Ishikawa (cell line): Measurements from ENCODE around the gene PREX1.
A peak's percentile ranks its signal among the peaks of the same experiment; 100 is the strongest.

Source experiments
- CEBPB ChIP-seq: IDR thresholded peaks from 2 replicates; pipeline ENCODE4 v1.6.1; 2012
- CREB1 ChIP-seq: IDR thresholded peaks from 2 replicates; pipeline ENCODE4 v1.6.1; 2012; ENCODE audit warnings: low read depth
- EGR1 ChIP-seq: IDR thresholded peaks from 2 replicates; pipeline ENCODE4 v1.6.1; 2012
- EP300 ChIP-seq: IDR thresholded peaks from 2 replicates; pipeline ENCODE4 v1.6.1; 2012; ENCODE audit warnings: borderline replicate concordance
- FOXM1 ChIP-seq: IDR thresholded peaks from 2 replicates; pipeline ENCODE4 v1.6.1; 2012; ENCODE audit warnings: low read depth, borderline replicate concordance
- NFIC ChIP-seq: IDR thresholded peaks from 2 replicates; pipeline ENCODE4 v1.6.1; 2012
- RAD21 ChIP-seq: IDR thresholded peaks from 2 replicates; pipeline ENCODE4 v1.6.1; 2012; ENCODE audit warnings: low read depth
- TAF1 ChIP-seq: IDR thresholded peaks from 2 replicates; pipeline ENCODE4 v1.6.1; 2012; ENCODE audit warnings: low read depth, mild to moderate bottlenecking
- TCF12 ChIP-seq: IDR thresholded peaks from 2 replicates; pipeline ENCODE4 v1.6.1; 2012; ENCODE audit warnings: low read depth
- TEAD4 ChIP-seq: IDR thresholded peaks from 2 replicates; pipeline ENCODE4 v1.6.1; 2012
- YY1 ChIP-seq: IDR thresholded peaks from 2 replicates; pipeline ENCODE4 v1.6.1; 2012; ENCODE audit warnings: low read depth
- ZBTB7A ChIP-seq: IDR thresholded peaks from 2 replicates; pipeline ENCODE4 v1.6.1; 2012; ENCODE audit warnings: low read depth
- TF ChIP-seq, protein P1 (sequence below): IDR thresholded peaks from 2 replicates; pipeline ENCODE4 v1.6.1; 2012
- TF ChIP-seq, protein P2 (sequence below): IDR thresholded peaks from 2 replicates; pipeline ENCODE4 v1.6.1; 2012
- TF ChIP-seq, protein P3 (sequence below): IDR thresholded peaks from 2 replicates; pipeline ENCODE4 v1.6.1; 2012; ENCODE audit warnings: low read depth, mild to moderate bottlenecking

PREX1 gene

DNA sequence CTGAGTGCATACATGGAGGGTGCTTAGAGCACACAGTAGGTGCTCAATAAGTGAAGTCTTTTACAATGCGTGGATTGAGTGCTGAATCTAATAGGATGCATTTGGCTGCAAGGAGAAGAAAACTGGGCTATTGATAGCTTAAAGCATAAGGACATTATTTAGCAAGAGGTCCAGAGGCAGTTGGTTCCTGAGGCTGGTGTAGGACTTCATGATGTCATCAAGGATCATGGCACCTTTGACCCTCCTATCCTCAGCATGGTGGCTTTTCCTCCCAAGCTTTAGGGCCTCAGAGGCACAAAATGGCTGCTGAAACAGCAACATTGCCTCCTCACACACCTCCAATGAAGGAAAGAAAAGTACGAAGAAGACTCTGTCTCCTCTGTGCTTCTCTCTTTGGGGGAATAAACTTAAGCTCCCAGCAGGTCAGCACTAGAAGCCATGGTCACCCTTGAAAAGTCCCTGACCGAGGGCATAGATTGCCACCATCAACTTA lies 3.1 kb upstream of the PREX1 start:
- TF ChIP-seq CEBPB (no peak), RAD21 (no peak), NFIC (no peak), FOXM1 (no peak), TCF12 (no peak), TAF1 (no peak)
- TF ChIP-seq, protein P1, sequence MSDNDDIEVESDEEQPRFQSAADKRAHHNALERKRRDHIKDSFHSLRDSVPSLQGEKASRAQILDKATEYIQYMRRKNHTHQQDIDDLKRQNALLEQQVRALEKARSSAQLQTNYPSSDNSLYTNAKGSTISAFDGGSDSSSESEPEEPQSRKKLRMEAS: no peak

DNA sequence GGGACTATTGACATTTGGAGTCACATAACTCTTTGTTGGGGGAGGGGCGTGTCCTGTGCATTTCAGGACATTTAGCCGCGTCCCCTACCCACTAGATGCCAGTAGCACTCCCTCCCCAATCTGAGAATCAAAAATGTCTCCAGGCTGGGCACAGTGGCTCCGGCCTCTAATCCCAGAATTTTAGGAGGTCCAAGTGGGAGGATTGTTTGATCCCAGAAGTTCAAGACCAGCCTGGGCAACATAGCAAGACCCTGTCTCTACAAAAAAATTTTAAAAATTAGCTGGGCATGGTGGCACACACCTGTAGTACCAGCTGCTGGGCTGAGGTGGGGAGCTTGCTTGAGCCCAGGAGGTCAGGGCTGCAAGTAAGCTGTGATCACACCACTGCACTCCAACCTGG lies 2.1 kb upstream of the PREX1 start:
- TF ChIP-seq RAD21 (no peak), FOXM1 (no peak), TCF12 (no peak), NFIC (no peak), TEAD4 (no peak), EGR1 (no peak), ZBTB7A (no peak), YY1 (no peak), CEBPB (no peak), CREB1 (no peak), EP300 (no peak), TAF1 (no peak)
- TF ChIP-seq, protein P1: no peak
- TF ChIP-seq, protein P2, sequence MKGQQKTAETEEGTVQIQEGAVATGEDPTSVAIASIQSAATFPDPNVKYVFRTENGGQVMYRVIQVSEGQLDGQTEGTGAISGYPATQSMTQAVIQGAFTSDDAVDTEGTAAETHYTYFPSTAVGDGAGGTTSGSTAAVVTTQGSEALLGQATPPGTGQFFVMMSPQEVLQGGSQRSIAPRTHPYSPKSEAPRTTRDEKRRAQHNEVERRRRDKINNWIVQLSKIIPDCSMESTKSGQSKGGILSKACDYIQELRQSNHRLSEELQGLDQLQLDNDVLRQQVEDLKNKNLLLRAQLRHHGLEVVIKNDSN: no peak
- TF ChIP-seq, protein P3, sequence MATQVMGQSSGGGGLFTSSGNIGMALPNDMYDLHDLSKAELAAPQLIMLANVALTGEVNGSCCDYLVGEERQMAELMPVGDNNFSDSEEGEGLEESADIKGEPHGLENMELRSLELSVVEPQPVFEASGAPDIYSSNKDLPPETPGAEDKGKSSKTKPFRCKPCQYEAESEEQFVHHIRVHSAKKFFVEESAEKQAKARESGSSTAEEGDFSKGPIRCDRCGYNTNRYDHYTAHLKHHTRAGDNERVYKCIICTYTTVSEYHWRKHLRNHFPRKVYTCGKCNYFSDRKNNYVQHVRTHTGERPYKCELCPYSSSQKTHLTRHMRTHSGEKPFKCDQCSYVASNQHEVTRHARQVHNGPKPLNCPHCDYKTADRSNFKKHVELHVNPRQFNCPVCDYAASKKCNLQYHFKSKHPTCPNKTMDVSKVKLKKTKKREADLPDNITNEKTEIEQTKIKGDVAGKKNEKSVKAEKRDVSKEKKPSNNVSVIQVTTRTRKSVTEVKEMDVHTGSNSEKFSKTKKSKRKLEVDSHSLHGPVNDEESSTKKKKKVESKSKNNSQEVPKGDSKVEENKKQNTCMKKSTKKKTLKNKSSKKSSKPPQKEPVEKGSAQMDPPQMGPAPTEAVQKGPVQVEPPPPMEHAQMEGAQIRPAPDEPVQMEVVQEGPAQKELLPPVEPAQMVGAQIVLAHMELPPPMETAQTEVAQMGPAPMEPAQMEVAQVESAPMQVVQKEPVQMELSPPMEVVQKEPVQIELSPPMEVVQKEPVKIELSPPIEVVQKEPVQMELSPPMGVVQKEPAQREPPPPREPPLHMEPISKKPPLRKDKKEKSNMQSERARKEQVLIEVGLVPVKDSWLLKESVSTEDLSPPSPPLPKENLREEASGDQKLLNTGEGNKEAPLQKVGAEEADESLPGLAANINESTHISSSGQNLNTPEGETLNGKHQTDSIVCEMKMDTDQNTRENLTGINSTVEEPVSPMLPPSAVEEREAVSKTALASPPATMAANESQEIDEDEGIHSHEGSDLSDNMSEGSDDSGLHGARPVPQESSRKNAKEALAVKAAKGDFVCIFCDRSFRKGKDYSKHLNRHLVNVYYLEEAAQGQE: no peak

DNA sequence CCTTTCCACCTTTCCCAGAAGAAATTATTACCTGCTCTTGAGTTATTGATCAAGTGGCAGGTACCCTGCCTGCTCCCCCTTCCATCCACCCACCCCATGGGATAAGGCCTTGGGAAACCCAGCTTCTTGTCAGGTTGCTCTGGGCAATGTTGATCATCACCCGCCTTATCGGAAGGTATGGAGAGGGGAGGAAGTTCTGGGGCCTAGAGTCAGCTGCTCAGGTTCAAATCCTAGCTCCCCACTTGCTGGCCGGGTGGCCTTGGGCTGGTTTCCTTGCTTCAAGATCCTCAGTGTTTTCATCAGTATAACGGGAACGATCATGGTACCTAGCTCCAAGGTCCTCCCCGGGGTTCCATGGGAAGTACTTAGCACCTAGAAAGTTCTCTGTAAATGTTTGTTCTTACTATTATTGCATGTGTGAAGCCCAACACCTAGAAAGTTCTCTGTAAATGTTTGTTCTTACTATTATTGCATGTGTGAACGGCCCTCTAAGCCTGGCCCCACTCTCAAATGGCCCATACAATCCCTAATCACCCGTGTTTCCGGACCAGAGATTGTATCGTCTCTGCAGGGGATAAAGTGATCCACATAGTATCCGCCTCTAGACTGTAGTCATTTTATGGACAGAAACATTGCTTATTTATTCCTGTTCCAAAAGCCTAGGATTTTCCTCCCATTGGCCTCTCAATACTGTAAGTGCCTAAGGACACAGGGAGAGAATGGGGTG lies 1.1 kb upstream of the PREX1 start:
- TF ChIP-seq EP300 (no peak), TCF12 (no peak), FOXM1 (no peak), EGR1 (no peak), CEBPB (no peak), YY1 (no peak), CREB1 (no peak), ZBTB7A (no peak), TEAD4 (no peak)

DNA sequence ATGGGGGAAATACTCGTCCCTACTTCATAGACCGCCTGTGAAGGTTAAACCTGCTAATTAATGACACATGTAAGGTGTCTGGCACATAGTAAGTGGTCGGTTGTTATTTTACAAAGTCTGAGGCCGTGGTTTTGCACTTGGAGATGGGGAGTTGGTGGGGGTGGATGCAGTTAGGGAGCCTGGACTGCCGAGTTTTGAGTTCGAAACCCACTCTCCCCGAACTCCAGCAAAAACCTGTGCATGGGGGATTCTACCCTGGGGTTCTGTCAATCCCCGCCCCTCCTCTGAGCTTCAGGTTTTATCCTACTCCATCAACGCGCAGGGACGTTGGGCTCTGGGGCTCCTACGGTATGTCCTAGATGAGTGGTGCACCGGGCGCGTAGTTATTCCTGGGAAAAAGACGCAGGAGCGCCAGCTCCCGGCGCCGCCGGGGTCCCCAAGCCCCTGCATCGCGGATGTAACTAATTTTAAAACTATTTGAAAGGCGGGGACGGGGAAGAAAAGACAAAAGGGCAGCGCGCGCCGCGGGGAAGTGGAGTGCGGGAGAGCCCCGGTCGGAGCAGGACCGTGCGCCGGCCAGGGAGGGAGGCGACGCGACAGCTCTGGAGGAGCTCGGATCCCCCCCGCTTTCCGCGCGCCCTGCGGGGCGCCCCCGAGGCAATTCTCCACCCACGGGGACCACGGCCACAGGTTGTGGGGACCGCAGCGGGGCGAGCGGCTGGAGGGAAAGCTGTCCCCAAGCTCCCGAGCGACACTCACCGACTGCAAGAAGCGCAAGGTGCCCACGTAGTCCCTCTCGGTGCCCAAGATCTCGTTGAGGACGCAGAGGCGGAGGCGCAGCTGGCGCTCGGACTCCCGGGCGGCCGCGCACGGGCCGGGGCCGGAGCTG lies 672 bp downstream of the PREX1 start:
- TF ChIP-seq CREB1: no peak
- TF ChIP-seq ZBTB7A: peak; percentile 53; the same call in 1 of the 2 replicates

DNA sequence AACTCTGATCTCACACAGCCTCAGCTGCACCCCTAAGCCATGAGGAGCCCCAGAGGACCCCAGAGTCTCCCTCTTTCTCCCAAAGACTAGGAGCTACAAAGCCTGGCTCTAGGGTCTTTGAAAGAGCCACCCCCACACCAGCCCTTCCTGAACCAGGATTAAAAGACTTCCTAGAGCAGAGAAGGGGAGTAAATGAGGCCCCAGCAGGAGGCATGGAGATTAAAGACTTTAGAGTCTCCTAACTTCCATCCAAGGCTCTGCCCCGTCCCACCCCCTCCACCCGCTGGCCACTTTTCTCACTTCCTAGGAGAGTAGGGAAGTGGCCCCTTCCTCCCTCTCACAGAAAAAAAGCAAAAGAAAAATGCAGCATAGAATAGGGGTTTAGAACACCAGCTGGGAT lies 1.7 kb downstream of the PREX1 start:
- TF ChIP-seq CREB1: no peak
- no peak for TF ChIP-seq ZBTB7A
- TF ChIP-seq, protein P3: no peak
- TF ChIP-seq TCF12: no peak
- no peak for TF ChIP-seq TEAD4
- no peak for TF ChIP-seq YY1
- TF ChIP-seq EP300: no peak
- no peak for TF ChIP-seq CEBPB
- no peak for TF ChIP-seq NFIC
- TF ChIP-seq, protein P1: no peak

DNA sequence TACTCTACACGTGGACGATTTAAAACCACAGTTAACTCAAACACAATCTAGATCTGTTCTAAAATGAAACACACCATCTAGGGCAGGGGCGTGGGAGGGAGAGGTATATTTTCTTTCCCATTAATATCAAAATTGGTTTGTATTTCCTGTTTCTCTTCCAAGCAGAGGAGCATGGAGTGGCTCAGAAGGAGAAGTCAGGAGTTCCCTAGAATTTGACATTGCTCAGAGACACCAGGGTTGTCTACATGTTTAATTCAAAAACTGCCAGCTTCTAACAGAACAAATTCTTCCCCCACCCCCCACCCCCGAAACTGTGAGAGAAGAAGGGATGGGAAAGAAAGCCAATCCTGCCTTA lies 2.3 kb downstream of the PREX1 start:
- TF ChIP-seq TEAD4: no peak
